A673 (cell line): Measurements from ENCODE around the gene ENSA.

Experiments
- EZH2 ChIP-seq: fragments of 200-600 bp; sonication (generic); IDR thresholded peaks from 2 replicates; pipeline ENCODE4 v1.6.1; 2017; ENCODE audit warnings: borderline replicate concordance, low read depth, mild to moderate bottlenecking, mixed read lengths, antibody characterized with exemption, low read length; ENCODE audit not compliant: poor library complexity, severe bottlenecking
- TF ChIP-seq, protein P1 (sequence below): fragments of 300-800, 200-600 bp; sonication (generic); conservative IDR thresholded peaks from 2 replicates; pipeline ENCODE4 v1.5.1; 2017; ENCODE audit warnings: low read depth, mild to moderate bottlenecking, antibody characterized with exemption, low read length, moderate library complexity, mixed read lengths

DNA sequence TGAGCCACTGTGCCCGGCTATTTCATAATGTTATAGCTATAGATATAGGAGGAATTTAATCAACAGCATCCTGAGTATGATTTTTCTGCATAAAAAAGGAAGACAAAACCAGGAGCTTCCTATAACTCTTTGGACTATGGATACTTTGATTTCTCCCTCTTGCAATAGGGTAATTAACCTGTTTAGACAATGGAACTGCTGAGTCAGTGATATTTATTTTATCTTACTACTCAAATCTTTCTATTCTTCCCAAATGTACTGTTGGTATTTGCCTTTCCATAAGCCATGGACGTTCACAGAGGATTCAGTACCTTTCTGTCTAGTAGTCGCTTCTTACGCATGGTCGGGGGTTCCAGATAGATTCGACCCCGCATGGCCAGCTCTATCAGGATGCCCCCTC, 33.9 kb upstream of the ENSA start:
- TF ChIP-seq, protein P1, sequence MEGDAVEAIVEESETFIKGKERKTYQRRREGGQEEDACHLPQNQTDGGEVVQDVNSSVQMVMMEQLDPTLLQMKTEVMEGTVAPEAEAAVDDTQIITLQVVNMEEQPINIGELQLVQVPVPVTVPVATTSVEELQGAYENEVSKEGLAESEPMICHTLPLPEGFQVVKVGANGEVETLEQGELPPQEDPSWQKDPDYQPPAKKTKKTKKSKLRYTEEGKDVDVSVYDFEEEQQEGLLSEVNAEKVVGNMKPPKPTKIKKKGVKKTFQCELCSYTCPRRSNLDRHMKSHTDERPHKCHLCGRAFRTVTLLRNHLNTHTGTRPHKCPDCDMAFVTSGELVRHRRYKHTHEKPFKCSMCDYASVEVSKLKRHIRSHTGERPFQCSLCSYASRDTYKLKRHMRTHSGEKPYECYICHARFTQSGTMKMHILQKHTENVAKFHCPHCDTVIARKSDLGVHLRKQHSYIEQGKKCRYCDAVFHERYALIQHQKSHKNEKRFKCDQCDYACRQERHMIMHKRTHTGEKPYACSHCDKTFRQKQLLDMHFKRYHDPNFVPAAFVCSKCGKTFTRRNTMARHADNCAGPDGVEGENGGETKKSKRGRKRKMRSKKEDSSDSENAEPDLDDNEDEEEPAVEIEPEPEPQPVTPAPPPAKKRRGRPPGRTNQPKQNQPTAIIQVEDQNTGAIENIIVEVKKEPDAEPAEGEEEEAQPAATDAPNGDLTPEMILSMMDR = no peak
- TF ChIP-seq EZH2 = no peak
